Activated CD8-positive, alpha-beta memory T cell treated with anti-CD3 and anti-CD28 coated beads, Interleukin-2, amount 50 U/mL, for 4 hours (primary cell): Measurements from ENCODE around the gene YIPF3.
"Not testable (repeated sequence)": the region's sequence is repeated elsewhere in the genome, so short reads cannot be mapped to it uniquely, and the experiment has no call there.

Experiments used
- DNase-seq: peaks from one replicate; pipeline ENCODE4 v3.0.0-alpha.2; 2020

Gene YIPF3

GRCh38 chr6:43509142-43509983 lies 7.4 kb downstream of the YIPF3 start:
- DNase-seq: no peak

- no peak for DNase-seq
Observed at GRCh38 chr6:43508481-43509141, 8.1 kb downstream of the YIPF3 start.

GRCh38 chr6:43506667-43507471 lies 9.9 kb downstream of the YIPF3 start:
- peak; percentile 78 for DNase-seq

GRCh38 chr6:43506171-43506570 lies 10.6 kb downstream of the YIPF3 start:
- no peak for DNase-seq

GRCh38 chr6:43505718-43506117 lies 11.0 kb downstream of the YIPF3 start:
- no peak for DNase-seq

GRCh38 chr6:43504756-43505593 lies 11.8 kb downstream of the YIPF3 start:
- no peak for DNase-seq

GRCh38 chr6:43503443-43503842 lies 13.3 kb downstream of the YIPF3 start:
- DNase-seq: no peak

- no peak for DNase-seq
Observed at GRCh38 chr6:43502666-43503065, 14.1 kb downstream of the YIPF3 start.

- DNase-seq: no peak
Observed at GRCh38 chr6:43500921-43501320, 15.8 kb downstream of the YIPF3 start.

- no peak for DNase-seq
Observed at GRCh38 chr6:43499028-43499815, 17.5 kb downstream of the YIPF3 start.

GRCh38 chr6:43498291-43498690 lies 18.4 kb downstream of the YIPF3 start:
- DNase-seq: not testable (repeated sequence)

GRCh38 chr6:43497689-43498088 lies 19.0 kb downstream of the YIPF3 start:
- DNase-seq: no peak

GRCh38 chr6:43497129-43497396 lies 19.7 kb downstream of the YIPF3 start:
- no peak for DNase-seq

GRCh38 chr6:43496370-43497128 lies 20.2 kb downstream of the YIPF3 start:
- DNase-seq: no peak

- DNase-seq: no peak
Observed at GRCh38 chr6:43495409-43495941, 21.3 kb downstream of the YIPF3 start.

GRCh38 chr6:43494766-43495165 lies 22.0 kb downstream of the YIPF3 start:
- DNase-seq: no peak

GRCh38 chr6:43494321-43494720 lies 22.4 kb downstream of the YIPF3 start:
- no peak for DNase-seq

GRCh38 chr6:43493833-43494232 lies 22.9 kb downstream of the YIPF3 start:
- no peak for DNase-seq

- DNase-seq: no peak
Observed at GRCh38 chr6:43493230-43493629, 23.5 kb downstream of the YIPF3 start.

- DNase-seq: no peak
Observed at GRCh38 chr6:43492673-43493072, 24.1 kb downstream of the YIPF3 start.
